NOMO-1 treated with dmso at 0.1 percent for 144 hours (cell line): ENCODE results near the gene TEF.
A peak's percentile ranks its signal among the peaks of the same experiment; 100 is the strongest.

Experiments
- DNase-seq: peaks from one replicate; lab custom pipeline; 2025; ENCODE audit not compliant: unreplicated experiment; lab: John Stamatoyannopoulos, UW

The TEF gene

DNA sequence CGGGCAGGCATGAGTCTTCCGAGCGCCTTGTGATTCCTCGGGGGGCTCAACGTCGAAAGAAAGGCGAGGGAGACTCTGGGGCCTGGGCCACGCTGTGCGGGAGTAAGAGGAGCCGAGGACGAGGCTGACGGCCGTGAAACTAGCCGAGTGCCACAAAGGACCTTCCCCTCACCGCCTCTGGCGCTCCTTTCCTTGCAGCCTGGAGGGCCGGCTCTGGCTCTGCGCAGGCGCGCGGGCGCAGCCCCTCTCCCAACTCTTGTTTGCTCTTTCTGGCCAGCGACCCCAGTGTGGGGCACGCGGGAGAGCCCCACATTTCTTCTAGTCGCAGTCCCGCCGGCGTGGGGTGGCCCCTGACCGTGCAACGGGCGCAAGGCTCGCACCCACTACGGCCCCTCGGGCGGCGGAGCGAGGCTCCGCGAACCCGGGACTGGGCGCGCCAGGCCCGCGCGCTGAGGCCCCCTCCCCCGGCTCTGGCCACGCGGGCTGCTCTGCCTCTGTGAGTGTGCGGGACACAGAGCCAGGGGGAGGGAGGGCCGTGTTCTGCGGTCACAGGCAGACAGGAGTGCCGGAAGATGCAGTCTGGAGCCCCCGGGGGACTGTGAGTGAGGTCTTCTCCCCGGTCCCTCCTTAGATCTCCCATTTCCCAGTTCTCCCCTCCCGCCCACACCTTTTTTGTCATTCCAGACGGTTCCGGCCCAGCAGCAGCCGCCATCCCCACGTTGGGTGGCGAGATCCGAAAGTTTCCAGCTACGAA lies 65.9 kb downstream of the TEF start:
- peak; percentile 51 for DNase-seq

DNA sequence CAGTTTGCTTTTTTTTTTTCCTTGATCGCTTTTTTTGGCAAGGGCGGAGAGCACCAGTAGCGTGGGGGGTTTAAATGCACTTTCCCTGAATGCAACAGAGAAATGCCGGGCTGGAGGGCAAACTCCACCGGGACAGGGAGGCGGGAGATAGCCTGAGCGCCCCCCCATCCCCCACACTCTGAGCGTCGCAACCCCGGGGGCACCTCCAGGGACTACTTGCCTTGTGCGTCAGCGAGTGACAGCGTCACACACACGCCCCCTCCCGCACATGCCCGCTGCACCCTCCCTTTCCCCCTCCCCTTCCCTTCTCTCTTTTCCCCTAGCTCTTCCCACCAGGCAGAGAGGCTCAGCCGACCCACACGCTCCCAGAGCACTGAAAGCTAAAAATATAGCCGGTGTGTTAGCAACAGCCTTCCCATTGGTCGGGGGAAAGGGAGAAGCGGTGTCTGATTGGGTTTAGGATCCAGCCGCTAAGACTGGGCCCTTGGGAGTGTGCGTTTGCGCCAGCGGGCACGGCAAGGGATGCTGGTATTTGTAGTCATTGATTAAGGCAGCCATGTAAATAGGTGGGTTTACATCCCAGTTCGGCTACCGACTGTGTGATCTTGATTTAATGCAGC lies 66.6 kb downstream of the TEF start:
- peak; percentile 99 for DNase-seq
